ENCODE results near the gene CMSS1. TPM values are rescaled to one million over a fixed set of nuclear protein-coding genes. Genes with fewer than 3 reads are reported as not detected.

Gene CMSS1
- total and polyA plus RNA-seq, 2 of the 13 experiments (the other 11 are each of a cell fraction or from before 2014, with no cell fraction given) = 6.4 to 48.7 TPM

- TF ChIP-seq, protein P1, sequence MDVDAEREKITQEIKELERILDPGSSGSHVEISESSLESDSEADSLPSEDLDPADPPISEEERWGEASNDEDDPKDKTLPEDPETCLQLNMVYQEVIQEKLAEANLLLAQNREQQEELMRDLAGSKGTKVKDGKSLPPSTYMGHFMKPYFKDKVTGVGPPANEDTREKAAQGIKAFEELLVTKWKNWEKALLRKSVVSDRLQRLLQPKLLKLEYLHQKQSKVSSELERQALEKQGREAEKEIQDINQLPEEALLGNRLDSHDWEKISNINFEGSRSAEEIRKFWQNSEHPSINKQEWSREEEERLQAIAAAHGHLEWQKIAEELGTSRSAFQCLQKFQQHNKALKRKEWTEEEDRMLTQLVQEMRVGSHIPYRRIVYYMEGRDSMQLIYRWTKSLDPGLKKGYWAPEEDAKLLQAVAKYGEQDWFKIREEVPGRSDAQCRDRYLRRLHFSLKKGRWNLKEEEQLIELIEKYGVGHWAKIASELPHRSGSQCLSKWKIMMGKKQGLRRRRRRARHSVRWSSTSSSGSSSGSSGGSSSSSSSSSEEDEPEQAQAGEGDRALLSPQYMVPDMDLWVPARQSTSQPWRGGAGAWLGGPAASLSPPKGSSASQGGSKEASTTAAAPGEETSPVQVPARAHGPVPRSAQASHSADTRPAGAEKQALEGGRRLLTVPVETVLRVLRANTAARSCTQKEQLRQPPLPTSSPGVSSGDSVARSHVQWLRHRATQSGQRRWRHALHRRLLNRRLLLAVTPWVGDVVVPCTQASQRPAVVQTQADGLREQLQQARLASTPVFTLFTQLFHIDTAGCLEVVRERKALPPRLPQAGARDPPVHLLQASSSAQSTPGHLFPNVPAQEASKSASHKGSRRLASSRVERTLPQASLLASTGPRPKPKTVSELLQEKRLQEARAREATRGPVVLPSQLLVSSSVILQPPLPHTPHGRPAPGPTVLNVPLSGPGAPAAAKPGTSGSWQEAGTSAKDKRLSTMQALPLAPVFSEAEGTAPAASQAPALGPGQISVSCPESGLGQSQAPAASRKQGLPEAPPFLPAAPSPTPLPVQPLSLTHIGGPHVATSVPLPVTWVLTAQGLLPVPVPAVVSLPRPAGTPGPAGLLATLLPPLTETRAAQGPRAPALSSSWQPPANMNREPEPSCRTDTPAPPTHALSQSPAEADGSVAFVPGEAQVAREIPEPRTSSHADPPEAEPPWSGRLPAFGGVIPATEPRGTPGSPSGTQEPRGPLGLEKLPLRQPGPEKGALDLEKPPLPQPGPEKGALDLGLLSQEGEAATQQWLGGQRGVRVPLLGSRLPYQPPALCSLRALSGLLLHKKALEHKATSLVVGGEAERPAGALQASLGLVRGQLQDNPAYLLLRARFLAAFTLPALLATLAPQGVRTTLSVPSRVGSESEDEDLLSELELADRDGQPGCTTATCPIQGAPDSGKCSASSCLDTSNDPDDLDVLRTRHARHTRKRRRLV (CRISPR knock-in tag; IDR thresholded peaks at IDR 0.05) = no peak
- TF ChIP-seq ZNF276 (CRISPR knock-in tag; IDR thresholded peaks at IDR 0.05; ENCODE audit: low read depth) = peak; percentile 79; the same call in 1 of the 2 replicates
- TF ChIP-seq ARNT2 (CRISPR knock-in tag; IDR thresholded peaks at IDR 0.05; ENCODE audit: low read depth) = peak; percentile 97
- TF ChIP-seq MXI1 (IDR thresholded peaks at IDR 0.05; ENCODE audit: borderline replicate concordance, low read depth, low read length) = peak; percentile 81; the same call in 1 of the 3 replicates
- TF ChIP-seq, protein P2, sequence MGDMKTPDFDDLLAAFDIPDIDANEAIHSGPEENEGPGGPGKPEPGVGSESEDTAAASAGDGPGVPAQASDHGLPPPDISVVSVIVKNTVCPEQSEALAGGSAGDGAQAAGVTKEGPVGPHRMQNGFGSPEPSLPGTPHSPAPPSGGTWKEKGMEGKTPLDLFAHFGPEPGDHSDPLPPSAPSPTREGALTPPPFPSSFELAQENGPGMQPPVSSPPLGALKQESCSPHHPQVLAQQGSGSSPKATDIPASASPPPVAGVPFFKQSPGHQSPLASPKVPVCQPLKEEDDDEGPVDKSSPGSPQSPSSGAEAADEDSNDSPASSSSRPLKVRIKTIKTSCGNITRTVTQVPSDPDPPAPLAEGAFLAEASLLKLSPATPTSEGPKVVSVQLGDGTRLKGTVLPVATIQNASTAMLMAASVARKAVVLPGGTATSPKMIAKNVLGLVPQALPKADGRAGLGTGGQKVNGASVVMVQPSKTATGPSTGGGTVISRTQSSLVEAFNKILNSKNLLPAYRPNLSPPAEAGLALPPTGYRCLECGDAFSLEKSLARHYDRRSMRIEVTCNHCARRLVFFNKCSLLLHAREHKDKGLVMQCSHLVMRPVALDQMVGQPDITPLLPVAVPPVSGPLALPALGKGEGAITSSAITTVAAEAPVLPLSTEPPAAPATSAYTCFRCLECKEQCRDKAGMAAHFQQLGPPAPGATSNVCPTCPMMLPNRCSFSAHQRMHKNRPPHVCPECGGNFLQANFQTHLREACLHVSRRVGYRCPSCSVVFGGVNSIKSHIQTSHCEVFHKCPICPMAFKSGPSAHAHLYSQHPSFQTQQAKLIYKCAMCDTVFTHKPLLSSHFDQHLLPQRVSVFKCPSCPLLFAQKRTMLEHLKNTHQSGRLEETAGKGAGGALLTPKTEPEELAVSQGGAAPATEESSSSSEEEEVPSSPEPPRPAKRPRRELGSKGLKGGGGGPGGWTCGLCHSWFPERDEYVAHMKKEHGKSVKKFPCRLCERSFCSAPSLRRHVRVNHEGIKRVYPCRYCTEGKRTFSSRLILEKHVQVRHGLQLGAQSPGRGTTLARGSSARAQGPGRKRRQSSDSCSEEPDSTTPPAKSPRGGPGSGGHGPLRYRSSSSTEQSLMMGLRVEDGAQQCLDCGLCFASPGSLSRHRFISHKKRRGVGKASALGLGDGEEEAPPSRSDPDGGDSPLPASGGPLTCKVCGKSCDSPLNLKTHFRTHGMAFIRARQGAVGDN (CRISPR knock-in tag; IDR thresholded peaks at IDR 0.05) = peak; percentile 98
- TF ChIP-seq, protein P3, sequence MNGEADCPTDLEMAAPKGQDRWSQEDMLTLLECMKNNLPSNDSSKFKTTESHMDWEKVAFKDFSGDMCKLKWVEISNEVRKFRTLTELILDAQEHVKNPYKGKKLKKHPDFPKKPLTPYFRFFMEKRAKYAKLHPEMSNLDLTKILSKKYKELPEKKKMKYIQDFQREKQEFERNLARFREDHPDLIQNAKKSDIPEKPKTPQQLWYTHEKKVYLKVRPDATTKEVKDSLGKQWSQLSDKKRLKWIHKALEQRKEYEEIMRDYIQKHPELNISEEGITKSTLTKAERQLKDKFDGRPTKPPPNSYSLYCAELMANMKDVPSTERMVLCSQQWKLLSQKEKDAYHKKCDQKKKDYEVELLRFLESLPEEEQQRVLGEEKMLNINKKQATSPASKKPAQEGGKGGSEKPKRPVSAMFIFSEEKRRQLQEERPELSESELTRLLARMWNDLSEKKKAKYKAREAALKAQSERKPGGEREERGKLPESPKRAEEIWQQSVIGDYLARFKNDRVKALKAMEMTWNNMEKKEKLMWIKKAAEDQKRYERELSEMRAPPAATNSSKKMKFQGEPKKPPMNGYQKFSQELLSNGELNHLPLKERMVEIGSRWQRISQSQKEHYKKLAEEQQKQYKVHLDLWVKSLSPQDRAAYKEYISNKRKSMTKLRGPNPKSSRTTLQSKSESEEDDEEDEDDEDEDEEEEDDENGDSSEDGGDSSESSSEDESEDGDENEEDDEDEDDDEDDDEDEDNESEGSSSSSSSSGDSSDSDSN (CRISPR knock-in tag; IDR thresholded peaks at IDR 0.05) = peak; percentile 97
- TF ChIP-seq, protein P4, sequence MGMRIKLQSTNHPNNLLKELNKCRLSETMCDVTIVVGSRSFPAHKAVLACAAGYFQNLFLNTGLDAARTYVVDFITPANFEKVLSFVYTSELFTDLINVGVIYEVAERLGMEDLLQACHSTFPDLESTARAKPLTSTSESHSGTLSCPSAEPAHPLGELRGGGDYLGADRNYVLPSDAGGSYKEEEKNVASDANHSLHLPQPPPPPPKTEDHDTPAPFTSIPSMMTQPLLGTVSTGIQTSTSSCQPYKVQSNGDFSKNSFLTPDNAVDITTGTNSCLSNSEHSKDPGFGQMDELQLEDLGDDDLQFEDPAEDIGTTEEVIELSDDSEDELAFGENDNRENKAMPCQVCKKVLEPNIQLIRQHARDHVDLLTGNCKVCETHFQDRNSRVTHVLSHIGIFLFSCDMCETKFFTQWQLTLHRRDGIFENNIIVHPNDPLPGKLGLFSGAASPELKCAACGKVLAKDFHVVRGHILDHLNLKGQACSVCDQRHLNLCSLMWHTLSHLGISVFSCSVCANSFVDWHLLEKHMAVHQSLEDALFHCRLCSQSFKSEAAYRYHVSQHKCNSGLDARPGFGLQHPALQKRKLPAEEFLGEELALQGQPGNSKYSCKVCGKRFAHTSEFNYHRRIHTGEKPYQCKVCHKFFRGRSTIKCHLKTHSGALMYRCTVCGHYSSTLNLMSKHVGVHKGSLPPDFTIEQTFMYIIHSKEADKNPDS (CRISPR knock-in tag; IDR thresholded peaks at IDR 0.05) = no peak
- TF ChIP-seq ZNF615 (CRISPR knock-in tag; IDR thresholded peaks at IDR 0.05; ENCODE audit: borderline replicate concordance) = peak; percentile 87; the same call in 1 of the 2 replicates
- no peak for TF ChIP-seq SYNCRIP (IDR thresholded peaks at IDR 0.05; ENCODE audit: insufficient read depth, low read depth, low read length)
- TF ChIP-seq AGO2 (optimal IDR thresholded peaks at IDR 0.05; ENCODE audit: low read depth, low read length) = peak; percentile 84
Observed at GRCh38 chr3:99875929-99876841, 58.5 kb downstream of the CMSS1 start (continued).

Data from HepG2 (cell line).